OCI-LY7 (cell line): ENCODE data around the gene SIRPB1.
"Not testable (repeated sequence)": the region's sequence is repeated elsewhere in the genome, so short reads cannot be mapped to it uniquely, and the experiment has no call there.

Experiments used
- CTCF ChIP-seq: fragments of 200-600 bp; sonication (generic); conservative IDR thresholded peaks from 2 replicates; pipeline ENCODE4 v1.5.1; 2014; ENCODE audit warnings: mild to moderate bottlenecking, antibody characterized with exemption, low read length, moderate library complexity, mixed read lengths
- EZH2phosphoT487 ChIP-seq: fragments of 200-600 bp; sonication (generic); IDR thresholded peaks from 2 replicates; pipeline ENCODE4 v1.6.1; 2018; ENCODE audit warnings: low read depth, borderline replicate concordance, mild to moderate bottlenecking, mixed run types, antibody characterized with exemption, low read length, moderate library complexity, mixed read lengths

GRCh38 chr20:1571583-1571982, 48.2 kb downstream of the SIRPB1 start:
- not testable (repeated sequence) for TF ChIP-seq CTCF, EZH2phosphoT487
